Stimulated activated CD8-positive, alpha-beta memory T cell treated with anti-CD3 and anti-CD28 coated beads, Interleukin-2, amount 100 ng/mL, for 1 hour (primary cell): ENCODE data around the gene HSPB7.
"Not testable (repeated sequence)": the region's sequence is repeated elsewhere in the genome, so short reads cannot be mapped to it uniquely, and the experiment has no call there.

Experiments used
- DNase-seq, 2 donors: peaks; one replicate each; pipeline ENCODE4 v3.0.0-alpha.2; 2020; ENCODE audit warnings: low read depth in 2 of 2

HSPB7 gene

DNA sequence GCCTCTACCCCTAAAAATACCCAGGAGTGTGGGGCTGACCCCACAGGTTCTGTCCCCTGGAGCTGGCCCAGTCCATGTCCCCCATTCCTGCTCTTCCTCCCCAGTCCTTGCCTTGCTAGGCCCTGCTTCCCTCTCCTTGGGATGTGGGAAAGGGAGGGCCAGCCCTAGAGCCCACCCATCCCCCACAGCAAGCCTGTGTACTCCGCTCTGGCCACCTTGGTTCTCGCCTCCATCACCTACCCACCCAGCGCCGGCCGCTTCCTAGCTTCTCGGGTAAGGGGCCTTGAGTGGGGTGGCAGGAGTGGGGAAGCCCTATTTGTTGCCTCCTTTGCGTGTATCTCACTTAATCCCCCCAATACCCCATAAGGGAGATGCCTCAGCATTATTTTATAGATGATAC lies 32.5 kb upstream of the HSPB7 start:
- no peak for DNase-seq

DNA sequence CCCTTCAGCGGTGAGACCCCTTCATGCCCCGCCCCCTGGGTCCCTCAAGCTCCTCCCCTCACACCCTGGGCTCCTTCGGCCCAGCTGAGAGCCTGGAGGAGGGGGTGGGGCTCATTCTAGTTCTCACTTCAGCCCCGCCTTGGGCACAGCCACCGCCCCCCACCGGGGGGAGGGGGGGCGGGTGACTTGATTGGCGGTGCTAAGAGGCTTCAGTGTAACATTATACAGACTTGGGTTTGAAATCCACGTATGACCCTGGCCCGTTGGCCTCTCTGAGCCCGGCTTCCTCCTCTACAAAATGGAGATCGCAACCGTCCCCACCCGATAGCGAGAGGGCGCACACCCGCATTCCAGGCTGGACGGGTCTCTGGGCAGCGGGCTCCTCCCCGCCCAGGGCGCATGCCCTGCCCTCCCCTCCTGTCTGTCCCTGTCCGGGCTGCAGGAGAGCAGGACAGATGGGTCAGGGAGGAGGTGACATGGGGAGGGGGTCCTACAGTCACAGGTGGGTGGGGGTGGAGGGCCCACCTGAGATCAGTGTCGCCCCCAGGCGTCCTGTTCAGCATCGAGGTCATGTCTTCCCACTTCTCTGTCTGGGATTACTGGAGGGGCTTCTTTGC lies 30.8 kb upstream of the HSPB7 start:
- DNase-seq: peak in 1 of 2 donors; percentile 17

DNA sequence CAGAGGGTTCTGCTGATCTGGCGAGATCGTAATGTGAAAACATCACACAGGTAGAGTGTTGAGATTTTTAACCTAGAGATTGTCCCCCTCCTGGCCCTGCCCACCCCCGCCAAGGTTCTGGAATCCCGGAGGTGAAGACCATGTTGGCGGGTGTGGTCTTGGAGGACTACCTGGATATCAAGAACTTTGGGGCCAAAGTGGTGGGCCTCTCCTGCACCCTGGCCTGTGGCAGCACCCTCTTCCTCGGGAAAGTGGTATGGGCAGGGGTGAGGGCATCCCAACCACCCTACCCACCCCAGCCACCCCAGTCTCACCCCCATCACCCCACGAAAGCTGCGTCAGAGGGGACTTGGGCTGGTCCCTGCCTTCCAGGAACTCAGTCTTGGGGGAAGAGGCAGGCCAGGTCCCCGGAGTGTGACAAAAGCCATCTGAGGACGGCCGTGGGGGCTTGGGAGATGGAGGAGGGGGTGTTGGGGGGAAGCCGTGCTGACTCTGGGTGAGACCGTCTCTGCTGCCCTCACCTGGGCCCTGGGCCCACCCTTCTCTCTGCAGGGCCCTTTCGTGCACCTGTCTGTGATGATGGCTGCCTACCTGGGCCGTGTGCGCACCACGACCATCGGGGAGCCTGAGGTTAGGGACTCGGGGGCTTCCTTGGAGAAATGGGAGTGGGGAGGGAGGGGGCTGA lies 30.1 kb upstream of the HSPB7 start:
- DNase-seq: no peak

DNA sequence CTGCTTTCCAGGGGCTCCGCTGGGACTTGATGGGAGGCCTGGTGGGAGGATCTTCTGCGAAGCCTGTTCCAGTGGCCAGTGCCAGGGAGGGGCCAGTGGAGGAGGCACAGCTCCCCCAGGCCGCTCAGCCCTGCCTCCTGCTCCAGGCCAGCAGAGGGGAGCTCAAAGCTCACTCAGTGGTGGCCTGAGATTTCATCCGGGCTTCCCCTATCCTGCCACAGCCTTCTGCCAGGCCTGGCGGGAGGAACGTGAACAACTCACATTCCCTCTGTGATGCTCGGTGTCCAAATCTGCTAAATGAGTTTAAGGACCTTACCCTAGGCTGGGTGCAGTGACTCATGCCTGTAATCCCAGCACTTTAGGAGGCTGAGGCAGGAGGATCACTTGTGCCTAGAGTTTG lies 29.0 kb upstream of the HSPB7 start:
- DNase-seq: no peak

DNA sequence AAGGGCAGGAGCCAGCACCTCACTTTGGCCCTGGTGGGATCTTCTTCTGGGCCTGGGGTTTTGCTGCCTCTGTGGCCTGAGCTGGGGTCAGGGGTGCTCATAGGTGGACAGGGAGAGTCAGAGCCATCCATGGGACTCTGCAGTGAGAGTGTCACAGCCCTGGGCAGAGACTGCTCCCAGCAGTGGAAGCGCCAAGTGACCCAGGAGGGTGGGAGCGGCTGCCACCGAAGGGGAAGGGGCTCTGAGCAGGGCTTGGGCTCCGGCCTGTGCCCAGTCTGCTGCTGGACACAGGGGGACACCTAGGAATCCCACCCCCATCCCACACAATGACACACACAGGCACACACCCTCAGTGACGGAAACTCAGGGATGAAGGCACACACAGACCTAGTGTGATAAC lies 26.1 kb upstream of the HSPB7 start:
- DNase-seq: no peak

DNA sequence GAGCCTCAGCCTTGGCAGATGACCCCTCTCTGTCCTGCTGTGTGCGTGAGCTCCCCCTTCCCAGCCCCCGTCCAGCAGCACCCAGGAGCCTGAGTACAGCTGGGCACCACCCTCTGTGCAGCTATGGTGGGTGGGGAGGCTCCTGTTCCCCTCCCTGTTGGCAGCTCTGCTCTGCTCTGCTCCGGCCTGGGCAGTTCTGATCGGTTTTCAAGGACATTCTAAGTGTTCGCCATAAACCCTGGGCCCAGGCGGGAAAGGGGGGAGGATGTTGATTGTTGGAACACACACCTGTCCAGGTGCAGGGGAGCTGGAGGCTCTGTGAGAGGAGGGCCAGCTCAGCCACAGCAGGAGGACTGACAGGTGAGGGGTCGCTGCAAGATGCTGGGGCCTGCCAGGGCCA lies 25.7 kb upstream of the HSPB7 start, which contains the start of gene CLCNKB:
Gene CLCNKB, plus strand, starts transcription at position 262 of the 400 bp plus-strand sequence. CDS start 711 bp downstream, outside the sequence.
- DNase-seq: no peak

DNA sequence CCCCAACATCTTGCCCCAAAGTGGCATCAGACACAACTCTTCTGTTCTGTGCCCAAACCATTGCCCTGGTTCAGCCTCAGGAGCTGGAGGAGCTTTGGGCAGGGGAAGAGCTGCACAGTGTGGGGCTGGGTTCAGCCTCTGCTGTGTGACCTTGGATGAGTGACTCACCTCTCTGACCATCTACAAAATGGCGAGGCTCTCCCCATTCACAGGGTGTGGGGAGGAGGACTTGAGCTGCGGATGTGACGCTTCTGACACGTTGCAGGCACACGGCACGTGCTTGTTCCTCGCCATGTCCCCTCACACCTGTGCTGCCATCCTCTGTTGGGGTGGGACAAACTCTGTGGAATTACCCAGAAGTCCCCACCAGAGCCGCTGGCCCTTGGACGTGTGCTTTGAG lies 24.8 kb upstream of the HSPB7 start:
- DNase-seq: not testable (repeated sequence)

DNA sequence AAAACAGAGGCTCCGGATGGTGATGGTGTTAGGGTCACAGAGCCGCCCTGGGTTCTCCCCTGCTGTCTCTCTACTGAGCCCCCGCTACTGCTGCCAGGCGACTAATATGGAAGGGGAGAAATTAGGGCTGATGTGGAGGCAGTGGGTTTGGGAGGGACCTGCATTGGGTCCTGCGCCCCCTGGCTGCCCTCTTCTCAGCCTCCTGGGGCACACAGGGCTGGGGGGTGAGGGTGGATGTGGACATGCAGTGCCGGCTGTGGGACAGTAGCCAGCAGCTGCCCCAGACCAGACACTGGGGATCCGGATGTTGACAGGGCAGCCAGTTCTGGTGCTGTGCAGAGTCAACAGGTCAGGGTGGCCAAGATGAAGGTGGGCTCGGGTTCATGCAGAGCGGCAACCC lies 24.3 kb upstream of the HSPB7 start:
- DNase-seq: no peak

DNA sequence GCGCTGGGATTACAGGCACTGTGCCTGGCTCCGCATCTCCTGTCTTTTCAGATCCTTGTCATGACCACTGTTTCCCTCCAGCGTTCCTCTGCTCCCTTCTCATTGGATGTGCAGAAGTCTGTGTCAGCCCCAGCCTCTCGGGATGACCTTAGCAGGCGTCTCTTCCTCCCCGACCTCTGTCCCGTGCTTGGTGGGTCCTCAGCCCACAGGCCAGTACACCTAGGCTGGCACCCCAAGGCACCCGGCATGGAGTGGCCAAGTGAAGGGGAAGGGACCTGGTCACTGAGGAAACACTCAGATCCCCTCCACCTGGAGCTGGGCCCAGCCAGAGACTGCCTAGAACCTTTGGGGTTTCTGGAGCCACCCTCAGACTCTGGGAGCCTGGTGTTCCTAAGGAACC lies 23.4 kb upstream of the HSPB7 start:
- no peak for DNase-seq

DNA sequence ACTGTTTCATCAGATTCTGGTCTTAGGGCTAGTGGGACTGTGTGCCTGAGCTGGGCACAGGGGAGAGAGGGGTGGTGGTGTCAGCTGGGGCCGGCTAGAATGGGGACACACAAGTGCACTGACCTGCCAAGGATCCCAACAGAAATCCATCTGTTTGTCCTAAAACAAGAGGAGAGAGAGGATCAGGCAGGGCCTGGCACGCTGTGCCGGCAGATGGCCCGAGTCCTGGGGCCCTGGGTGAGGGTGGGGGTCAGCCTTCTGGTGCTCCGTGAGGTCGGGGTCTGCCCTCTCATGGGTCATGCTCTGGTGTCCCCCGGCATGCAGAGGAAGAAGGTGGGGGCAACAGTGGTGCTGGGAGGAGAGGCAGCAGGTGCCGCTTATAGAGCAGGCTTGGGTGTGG lies 22.0 kb upstream of the HSPB7 start:
- DNase-seq: not testable (repeated sequence)

DNA sequence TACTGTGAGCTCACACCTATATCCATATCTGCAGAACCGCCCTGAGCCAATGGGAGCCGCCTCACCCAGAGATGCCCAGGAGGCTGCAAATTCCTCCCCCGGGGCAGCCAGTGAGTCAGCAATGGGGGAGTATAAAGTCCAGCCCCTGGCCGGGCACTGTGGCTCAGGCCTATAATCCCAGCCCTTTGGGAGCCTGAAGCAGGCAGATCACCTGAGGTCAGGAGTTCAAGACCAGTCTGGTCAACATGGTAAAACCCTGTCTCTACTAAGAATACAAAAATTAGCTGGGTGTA lies 20.7 kb upstream of the HSPB7 start:
- no peak for DNase-seq

DNA sequence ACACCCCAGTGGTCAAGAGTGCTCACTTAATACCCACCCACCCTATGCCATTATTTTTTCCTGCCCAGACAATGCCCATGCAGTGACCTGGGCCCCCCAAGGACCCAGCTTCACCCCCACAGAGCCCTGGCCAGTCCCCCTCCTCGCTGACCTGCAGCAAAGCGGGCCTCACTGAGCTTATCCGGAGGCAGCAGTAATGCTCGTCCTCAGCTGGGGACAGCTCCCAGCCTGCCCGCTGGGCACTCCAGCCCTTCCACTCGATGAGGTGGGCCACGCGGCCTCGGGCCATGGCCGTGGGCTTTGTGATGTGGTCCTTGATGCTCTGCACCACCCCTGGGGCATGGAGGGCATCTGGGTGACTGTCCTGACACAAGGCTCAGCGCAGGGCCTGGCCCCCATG lies 18.6 kb upstream of the HSPB7 start:
- not testable (repeated sequence) for DNase-seq

DNA sequence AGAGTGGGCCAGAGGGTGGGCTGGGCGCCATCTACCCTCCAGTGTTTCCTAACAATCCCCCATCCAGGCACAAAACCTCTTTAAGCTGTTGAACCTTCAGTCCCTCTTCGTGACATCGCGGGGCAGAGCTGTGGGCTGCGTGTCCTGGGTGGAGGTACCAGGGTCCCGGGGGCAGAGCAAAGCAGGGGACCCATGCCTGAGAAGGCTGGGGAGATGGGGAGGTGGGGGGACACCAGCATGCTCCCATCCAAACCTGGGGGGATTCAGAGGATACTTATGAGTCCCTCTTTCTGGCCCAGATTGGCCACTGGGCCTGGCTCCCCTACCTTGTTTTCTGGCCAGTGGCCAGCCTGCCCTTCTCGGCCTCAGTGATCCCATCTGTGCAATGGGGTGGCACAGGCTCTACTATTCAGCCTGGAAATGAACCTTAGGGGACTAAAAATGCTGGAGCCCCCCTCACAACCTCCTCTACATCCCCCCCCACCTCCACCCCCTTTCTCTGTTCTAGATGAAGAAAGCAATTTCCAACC lies 15.3 kb upstream of the HSPB7 start:
- DNase-seq: not testable (repeated sequence)

DNA sequence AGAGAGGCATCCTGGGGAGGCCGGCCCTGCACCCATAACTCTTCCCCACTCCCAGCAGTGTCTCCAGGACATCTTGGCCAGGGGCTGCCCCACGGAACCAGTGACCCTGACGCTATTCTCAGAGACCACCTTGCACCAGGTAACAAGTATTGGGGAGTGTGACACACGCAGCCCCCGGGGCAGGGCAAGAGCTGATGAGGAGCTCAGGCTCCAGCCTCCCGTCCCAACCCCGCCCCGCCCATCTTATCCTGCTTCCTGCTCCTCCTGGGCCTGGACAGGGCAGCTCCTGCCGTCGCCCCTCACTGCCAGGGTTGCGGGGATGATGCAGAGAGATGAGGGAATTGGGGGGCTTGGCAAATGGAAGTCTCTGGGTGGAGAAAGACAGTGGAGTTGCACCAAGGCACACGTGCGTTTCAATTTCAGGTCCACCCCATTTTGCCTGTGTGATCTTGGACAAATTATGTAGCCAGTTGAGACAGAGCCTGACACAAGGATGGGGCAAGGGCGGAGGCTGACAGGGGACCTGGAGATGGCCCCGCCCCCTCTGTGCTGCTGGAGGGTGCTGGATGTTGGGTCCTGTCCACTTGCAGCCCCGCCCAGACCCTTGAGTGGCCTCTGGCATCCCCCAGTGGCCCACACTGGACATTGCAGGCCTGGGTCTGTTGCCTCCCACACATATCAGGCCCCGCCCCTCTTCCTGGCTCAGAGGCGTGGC lies 14.7 kb upstream of the HSPB7 start:
- no peak for DNase-seq

DNA sequence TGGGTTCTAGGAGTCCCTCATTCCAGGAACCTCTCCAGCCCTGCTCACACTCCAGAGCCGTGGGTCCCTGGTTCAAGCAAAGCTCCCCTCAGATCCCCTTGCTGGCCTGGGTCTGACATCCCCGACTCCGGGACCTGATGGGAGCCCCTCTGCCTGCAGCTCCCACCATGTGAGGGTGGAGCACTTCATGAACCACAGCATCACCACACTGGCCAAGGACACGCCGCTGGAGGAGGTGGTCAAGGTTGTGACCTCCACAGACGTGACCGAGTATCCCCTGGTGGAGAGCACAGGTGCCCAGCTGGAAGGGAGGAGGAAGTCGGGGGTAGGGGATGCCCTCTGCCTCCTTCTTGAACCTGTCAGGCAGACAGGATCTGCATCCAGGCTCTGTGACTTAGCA lies 13.7 kb upstream of the HSPB7 start:
- no peak for DNase-seq

DNA sequence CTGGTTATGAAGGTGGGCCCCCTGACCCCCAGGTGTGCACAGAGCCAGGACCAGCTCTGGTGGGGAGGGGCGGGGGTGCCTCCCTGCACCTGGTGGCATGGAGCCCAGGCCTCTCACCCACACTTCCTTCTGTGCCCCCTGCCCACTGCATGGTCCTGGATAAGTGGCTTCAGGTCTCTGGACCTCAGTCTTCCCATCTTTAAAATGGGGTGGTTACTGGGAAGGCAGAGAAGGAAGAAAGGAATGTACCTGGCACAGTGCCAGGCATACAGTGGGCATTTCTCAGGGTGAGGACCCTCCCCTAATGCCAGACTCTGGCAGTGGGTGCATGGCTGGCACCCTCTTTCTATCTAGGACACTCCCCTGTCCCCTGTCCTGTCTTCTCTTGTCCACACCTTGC lies 11.4 kb upstream of the HSPB7 start:
- DNase-seq: no peak

DNA sequence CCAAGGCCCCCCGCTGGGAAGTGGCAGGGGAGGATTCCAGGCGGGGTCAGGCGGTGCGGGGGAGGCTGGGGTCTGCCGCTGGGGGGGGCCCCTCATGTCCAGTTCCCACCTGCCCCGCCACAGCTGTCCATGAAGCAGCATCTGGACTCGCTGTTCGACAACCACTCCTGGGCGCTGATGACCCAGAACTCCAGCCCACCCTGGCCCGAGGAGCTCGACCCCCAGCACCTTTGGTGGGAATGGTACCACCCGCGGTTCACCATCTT lies 11.1 kb upstream of the HSPB7 start:
- DNase-seq: not testable (repeated sequence)

DNA sequence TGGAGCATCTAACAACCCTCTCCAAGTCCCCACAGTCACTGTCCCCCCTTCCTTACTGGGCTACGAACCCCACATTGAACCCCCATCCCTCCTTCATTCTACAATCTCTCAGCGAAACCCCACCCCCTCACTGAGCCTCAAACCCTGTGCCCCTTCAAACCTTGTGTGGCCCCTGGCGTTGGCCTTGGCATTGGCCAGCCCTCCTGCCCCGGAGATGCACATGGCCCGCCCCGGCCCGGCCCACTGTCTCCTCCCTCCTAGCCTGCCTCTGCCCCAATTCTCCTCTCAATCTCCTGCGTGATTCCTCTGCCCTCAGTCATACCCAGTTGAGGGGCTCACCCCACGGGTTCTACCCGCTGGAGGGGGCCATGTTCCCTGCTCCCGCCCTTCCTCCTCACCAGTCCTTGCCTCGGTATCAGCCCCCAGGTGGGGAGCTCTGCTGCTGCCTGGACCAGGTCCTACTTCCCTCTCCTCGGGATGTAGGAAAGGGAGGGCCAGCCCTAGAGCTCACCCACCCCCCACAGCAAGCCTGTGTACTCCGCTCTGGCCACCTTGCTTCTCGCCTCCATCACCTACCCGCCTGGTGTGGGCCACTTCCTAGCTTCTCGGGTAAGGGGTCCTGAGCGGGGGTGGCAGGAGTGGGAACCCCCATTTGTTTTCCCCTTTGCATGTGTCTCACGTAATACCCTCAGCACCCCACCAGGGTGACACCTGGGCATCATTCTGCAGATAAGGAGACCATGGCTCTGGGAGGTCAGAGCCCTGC lies 10.6 kb upstream of the HSPB7 start:
- DNase-seq: no peak

DNA sequence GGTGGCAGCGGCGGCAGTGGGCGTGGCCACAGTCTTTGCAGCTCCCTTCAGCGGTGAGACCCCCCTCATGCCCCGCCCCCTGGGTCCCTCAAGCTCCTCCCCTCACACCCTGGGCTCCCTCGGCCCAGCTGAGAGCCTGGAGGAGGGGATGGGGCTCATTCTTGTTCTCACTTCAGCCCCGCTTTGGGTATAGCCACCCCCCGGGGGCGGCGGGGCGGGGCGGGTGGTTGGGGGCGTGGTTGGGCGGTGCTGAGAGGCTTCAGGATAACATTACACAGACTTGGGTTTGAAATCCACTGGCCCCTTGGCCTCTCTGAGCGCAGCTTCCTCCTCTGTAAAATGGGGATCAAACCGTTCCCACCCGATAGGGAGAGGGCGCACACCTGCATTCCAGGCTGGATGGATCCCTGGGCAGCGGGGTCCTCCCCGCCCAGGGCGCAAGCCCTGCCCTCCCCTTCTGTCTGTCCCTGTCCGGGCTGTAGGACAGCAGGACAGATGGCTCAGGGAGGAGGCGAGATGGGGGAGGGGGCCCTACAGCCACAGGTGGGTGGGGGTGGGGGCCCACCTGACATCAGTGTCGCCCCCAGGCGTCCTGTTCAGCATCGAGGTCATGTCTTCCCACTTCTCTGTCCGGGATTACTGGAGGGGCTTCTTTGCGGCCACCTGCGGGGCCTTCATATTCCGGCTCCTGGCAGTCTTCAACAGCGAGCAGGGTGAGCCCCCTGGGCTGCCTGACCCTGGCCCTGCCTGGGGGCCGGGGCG lies 9.1 kb upstream of the HSPB7 start:
- no peak for DNase-seq

DNA sequence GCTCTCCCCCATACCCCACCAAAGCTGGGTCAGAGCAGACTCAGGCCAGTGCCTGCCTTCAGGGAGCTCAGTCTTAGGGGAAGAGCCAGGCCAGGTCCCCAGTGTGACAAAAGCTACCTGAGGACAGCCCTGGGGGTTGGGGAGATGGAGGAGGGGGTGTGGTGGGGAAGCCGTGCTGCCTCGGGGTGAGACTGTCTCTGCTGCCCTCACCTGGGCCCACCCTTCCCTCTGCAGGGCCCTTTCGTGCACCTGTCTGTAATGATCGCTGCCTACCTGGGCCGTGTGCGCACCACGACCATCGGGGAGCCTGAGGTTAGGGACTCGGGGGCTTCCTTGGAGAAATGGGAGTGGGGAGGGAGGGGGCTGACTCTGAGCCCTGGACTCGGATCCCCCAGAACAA lies 8.5 kb upstream of the HSPB7 start:
- not testable (repeated sequence) for DNase-seq

DNA sequence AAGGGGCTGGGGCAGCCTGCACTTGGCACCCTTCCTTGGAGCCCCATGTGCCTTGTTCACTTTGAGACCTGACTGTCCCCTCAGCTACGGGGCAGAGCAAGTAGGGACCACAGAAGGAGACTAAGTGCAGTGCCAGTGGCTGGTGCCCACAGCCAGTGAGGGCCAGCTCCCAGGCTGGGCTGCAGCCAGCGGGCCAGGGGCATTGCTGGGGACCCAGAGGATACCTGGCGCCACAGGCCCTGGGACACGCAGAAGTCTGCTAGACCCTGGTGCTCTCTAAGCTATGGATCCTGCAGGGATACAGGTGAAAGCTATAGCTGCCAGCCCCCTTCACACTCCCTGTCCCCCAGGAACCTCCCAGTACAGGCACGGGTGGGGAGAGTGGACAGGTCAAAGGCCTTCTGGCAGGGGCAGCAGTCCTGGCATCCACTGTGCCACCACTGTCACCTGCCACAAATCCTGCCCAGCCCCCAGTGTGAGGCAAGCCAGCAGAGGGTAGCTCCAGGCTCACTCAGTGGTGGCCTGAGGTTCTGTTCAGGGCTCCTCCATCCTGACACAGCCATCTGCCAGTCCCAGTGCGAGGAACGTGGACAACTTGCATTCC lies 5.3 kb upstream of the HSPB7 start:
- DNase-seq: no peak
